Activated CD8-positive, alpha-beta memory T cell treated with anti-CD3 and anti-CD28 coated beads for 36 hours (primary cell): ENCODE measurements around the gene DOCK11. TPM values are rescaled to one million over a fixed set of nuclear protein-coding genes. Genes with fewer than 3 reads are reported as not detected.
"Not testable (repeated sequence)": the region's sequence is repeated elsewhere in the genome, so short reads cannot be mapped to it uniquely, and the experiment has no call there.

Experiments
- CTCF ChIA-PET: fragments of 350-600 bp; sonication (Branson Sonifier 250); formaldehyde crosslinking; loops from one replicate; lab custom pipeline; 2021; ENCODE audit warnings: antibody characterized with exemption; lab: Charles Lee
- POLR2A ChIA-PET: fragments of 350-600 bp; sonication (Branson Sonifier 250); formaldehyde crosslinking; loops from one replicate; lab custom pipeline; 2021; ENCODE audit warnings: antibody characterized with exemption; lab: Charles Lee
- total RNA-seq, 2 experiments: library from RNA; stranded (reverse); gene quantifications; one replicate each; pipeline ENCODE4 v1.2.3, GENCODE V29; 2021

The DOCK11 gene
- total RNA-seq, 2 experiments from 2014 or later: 46.5 to 48.4 TPM

GRCh38 chrX:118715917-118716316 is 220.3 kb downstream of the DOCK11 start:
- POLR2A ChIA-PET, CTCF ChIA-PET: not testable (repeated sequence)

DNA sequence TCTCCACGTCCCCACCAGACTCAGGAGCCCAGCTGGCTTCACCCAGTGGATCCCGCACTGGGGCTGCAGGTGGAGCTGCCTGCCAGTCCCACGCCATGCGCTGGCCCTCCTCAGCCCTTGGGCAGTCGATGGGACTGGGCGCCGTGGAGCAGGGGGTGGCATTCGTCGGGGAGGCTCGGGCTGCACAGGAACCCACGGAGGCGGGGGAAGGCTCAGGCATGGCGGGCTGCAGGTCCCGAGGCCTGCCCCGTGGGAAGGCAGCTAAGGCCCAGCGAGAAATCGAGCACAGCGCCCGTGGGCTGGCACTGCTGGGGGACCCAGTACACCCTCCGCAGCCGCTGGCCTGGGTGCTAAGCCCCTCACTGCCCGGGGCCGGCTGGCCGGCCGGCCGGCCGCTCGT is 221.2 kb downstream of the DOCK11 start:
- POLR2A ChIA-PET, CTCF ChIA-PET: not testable (repeated sequence)

DNA sequence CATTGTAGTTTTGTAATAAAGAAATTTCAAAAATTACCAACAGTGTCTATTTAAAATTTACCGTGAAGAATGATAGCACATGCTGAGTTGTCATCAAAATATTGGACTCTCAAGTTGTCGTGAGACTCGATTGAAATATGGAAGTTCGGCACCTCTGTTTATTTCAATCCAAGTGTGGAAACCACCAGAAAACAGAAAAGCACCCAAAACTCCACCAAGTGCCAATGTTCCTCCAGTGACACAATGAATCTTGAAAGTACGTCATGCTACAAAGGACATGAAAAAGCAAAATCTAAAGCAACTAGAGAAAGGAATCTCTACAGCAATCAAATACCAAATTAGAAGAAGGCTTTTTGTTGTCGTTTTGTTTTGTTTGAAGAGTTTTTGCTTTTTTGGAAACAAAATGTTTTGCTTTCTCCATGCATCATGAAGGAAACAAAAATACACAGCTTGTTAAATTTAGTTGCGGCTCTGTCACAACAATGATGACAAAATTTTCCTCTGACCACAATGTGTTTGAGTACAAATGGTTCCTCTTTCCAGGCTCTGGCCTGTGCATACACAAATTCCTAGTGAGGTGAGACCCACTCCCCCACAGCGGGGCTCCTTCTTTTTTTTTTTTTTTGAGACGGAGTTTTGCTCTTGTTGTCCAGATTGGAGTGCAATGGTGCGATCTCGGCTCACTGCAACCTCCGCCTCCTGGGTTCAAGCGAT is 222.2 kb downstream of the DOCK11 start:
- ChIA-PET POLR2A (no interaction called here), CTCF (interaction anchor here (0.7 kb wide), 1 partner anchor 259 kb away, joined by 3 read pairs; no protein-coding TSS in a partner anchor)

- CTCF ChIA-PET: no interaction called here
- POLR2A ChIA-PET: no interaction called here
Measured at GRCh38 chrX:118718737-118719136, 223.1 kb downstream of the DOCK11 start.

- ChIA-PET CTCF (no interaction called here), POLR2A (no interaction called here)
Measured at GRCh38 chrX:118720058-118720707, 224.6 kb downstream of the DOCK11 start.

- ChIA-PET POLR2A (no interaction called here), CTCF (no interaction called here)
Measured at GRCh38 chrX:118723376-118723775, 227.8 kb downstream of the DOCK11 start.

- POLR2A ChIA-PET: no interaction called here
- CTCF ChIA-PET: no interaction called here
Measured at GRCh38 chrX:118724365-118724764, 228.8 kb downstream of the DOCK11 start.

DNA sequence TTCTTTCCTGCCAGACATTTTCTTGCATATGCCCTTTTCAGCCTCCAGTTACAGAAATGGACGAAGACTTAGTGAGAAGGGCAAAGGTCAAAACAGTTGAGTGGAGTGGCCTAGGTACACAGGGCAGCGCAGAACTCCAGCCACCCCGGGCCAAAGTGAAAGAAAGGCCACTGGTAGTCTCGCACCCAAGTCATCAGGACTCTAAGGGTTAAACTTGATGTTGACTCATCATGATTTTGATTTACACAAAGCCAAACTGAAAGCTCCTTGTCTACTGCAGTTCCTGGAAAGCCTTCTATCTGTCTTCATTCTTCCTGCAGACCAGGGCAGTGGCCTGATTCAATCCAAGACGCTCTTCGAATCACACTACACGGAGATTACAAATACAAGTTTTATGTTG is 229.2 kb downstream of the DOCK11 start:
- CTCF ChIA-PET: no interaction called here

GRCh38 chrX:118726396-118726795 is 230.8 kb downstream of the DOCK11 start:
- ChIA-PET POLR2A (no interaction called here), CTCF (no interaction called here)

More for the DNA sequence above, 229.2 kb downstream of the DOCK11 start:
- POLR2A ChIA-PET: no interaction called here

- ChIA-PET POLR2A (no interaction called here), CTCF (no interaction called here)
Measured at GRCh38 chrX:118726887-118727685, 231.5 kb downstream of the DOCK11 start, which contains the start of gene IL13RA1. Gene IL13RA1 (plus strand): TSS chrX:118727606. CDS start chrX:118727639, 33 bp downstream.

GRCh38 chrX:118727686-118728339 is 232.2 kb downstream of the DOCK11 start:
- ChIA-PET POLR2A (no interaction called here), CTCF (no interaction called here)

DNA sequence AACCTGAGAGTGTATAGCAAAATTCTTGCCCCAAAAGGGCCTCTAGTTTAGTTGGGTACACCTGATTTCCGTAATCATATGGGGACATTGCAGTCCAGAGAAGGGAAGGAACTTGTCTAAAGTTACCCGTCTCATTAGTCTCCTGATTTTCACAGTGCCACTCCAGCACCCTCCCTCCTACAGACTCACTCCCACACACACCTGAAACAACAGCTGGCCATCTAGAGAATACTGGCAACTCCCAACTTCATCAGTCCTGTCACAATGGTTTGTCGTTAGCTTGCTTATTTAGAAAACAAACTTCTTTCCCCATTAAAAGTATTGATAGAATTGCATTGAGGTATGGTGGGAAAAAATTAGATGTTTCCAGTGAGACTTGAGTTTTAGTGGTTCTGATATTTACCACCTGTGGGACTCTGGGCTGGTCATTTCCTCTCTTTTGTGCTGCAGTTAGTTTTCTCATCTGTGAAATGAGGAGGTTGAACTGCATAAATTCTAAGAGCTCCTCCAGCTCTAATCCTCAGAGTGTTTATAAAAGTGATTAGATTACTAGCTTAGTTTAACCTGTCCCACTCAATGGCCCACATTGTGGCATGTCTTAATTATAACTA is 233.5 kb downstream of the DOCK11 start:
- CTCF ChIA-PET: no interaction called here
- POLR2A ChIA-PET: no interaction called here

- POLR2A ChIA-PET: no interaction called here
Measured at GRCh38 chrX:118730500-118731247, 235.1 kb downstream of the DOCK11 start.

DNA sequence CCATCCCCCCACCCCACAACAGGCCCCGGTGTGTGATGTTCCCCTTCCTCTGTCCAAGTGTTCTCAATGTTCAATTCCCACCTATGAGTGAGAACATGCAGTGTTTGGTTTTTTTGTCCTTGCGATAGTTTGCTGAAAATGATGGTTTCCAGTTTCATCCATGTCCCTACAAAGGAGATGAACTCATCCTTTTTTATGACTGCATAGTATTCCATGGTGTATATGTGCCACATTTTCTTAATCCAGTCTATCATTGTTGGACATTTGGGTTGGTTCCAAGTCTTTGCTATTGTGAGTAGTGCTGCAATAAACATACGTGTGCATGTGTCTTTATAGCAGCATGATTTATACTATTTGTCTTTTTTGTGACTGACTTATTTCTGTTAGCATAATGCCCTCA is 236.9 kb downstream of the DOCK11 start:
- CTCF ChIA-PET, POLR2A ChIA-PET: not testable (repeated sequence)

More at GRCh38 chrX:118730500-118731247, 235.1 kb downstream of the DOCK11 start:
- CTCF ChIA-PET: no interaction called here

- CTCF ChIA-PET: no interaction called here
- POLR2A ChIA-PET: no interaction called here
Measured at GRCh38 chrX:118734909-118735308, 239.3 kb downstream of the DOCK11 start.
